Memory B cell (primary cell): Measurements from ENCODE around the gene MUC5AC.
"Not testable (repeated sequence)": the region's sequence is repeated elsewhere in the genome, so short reads cannot be mapped to it uniquely, and the experiment has no call there.

Experiments used
- ATAC-seq: fragments of 150-1000 bp; cut with Tn5 transposase; 2 replicates; pipeline ENCODE4 v1.10.0; 2021; ENCODE audit warnings: low read depth, mild to moderate bottlenecking, moderate library complexity
- DNase-seq, 2 donors: peaks; one replicate each; pipeline ENCODE4 v3.0.0; 2022; ENCODE audit warnings: low spot score in 2 of 2
- H3K27ac Mint-ChIP-seq: one replicate; pipeline ENCODE4 v1.8.0; 2022; ENCODE audit warnings: mild to moderate bottlenecking, moderate library complexity, mixed read lengths
- H3K27me3 Mint-ChIP-seq: one replicate; pipeline ENCODE4 v1.8.0; 2022; ENCODE audit warnings: mixed read lengths
- H3K36me3 Mint-ChIP-seq: one replicate; pipeline ENCODE4 v1.8.0; 2022; ENCODE audit warnings: mild to moderate bottlenecking, mixed read lengths
- H3K4me1 Mint-ChIP-seq: one replicate; pipeline ENCODE4 v1.8.0; 2022; ENCODE audit warnings: mixed read lengths
- H3K4me3 Mint-ChIP-seq: one replicate; pipeline ENCODE4 v1.8.0; 2022; ENCODE audit warnings: mild to moderate bottlenecking, moderate library complexity, mixed read lengths
- H3K9me3 Mint-ChIP-seq: one replicate; pipeline ENCODE4 v1.8.0; 2022; ENCODE audit warnings: mixed read lengths

Gene MUC5AC

GRCh38 chr11:1240771-1241170, 83.0 kb downstream of the MUC5AC start:
- H3K4me3 Mint-ChIP-seq = no peak overlapping the region
- no peak overlapping the region for H3K27ac Mint-ChIP-seq
- H3K36me3 Mint-ChIP-seq = no peaks in the 10 kb centered on the region
- no peak for DNase-seq
- H3K4me1 Mint-ChIP-seq = no peaks in the 10 kb centered on the region
- no peaks in the 10 kb centered on the region for H3K27me3 Mint-ChIP-seq
- no peaks in the 10 kb centered on the region for H3K9me3 Mint-ChIP-seq
- no peak for ATAC-seq

- no peaks in the 10 kb centered on the region for H3K27me3 Mint-ChIP-seq
- H3K36me3 Mint-ChIP-seq = no peaks in the 10 kb centered on the region
- no peak overlapping the region for H3K27ac Mint-ChIP-seq
- ATAC-seq (no peak), DNase-seq (no peak)
- H3K4me1 Mint-ChIP-seq = no peaks in the 10 kb centered on the region
- no peaks in the 10 kb centered on the region for H3K9me3 Mint-ChIP-seq
- no peak overlapping the region for H3K4me3 Mint-ChIP-seq
Measured at GRCh38 chr11:1241706-1242105, 84.0 kb downstream of the MUC5AC start.

GRCh38 chr11:1242289-1242688, 84.5 kb downstream of the MUC5AC start:
- Mint-ChIP-seq H3K4me1 (no peaks in the 10 kb centered on the region), H3K27ac (no peak overlapping the region), H3K27me3 (no peaks in the 10 kb centered on the region), H3K4me3 (no peak overlapping the region), H3K9me3 (no peaks in the 10 kb centered on the region), H3K36me3 (no peaks in the 10 kb centered on the region)
- ATAC-seq = no peak
- no peak for DNase-seq

GRCh38 chr11:1242751-1243150, 85.0 kb downstream of the MUC5AC start:
- DNase-seq, H3K27ac Mint-ChIP-seq, H3K9me3 Mint-ChIP-seq, H3K36me3 Mint-ChIP-seq, ATAC-seq, H3K4me3 Mint-ChIP-seq, H3K4me1 Mint-ChIP-seq, H3K27me3 Mint-ChIP-seq: not testable (repeated sequence)

- not testable (repeated sequence) for H3K36me3 Mint-ChIP-seq, H3K27ac Mint-ChIP-seq, DNase-seq, H3K27me3 Mint-ChIP-seq, H3K4me1 Mint-ChIP-seq, H3K9me3 Mint-ChIP-seq, H3K4me3 Mint-ChIP-seq, ATAC-seq
Measured at GRCh38 chr11:1243521-1243920, 85.8 kb downstream of the MUC5AC start.

GRCh38 chr11:1244557-1244956, 86.8 kb downstream of the MUC5AC start:
- not testable (repeated sequence) for H3K9me3 Mint-ChIP-seq, H3K27ac Mint-ChIP-seq, H3K36me3 Mint-ChIP-seq, H3K4me1 Mint-ChIP-seq, H3K27me3 Mint-ChIP-seq, H3K4me3 Mint-ChIP-seq, ATAC-seq, DNase-seq

GRCh38 chr11:1245717-1246116, 88.0 kb downstream of the MUC5AC start:
- H3K9me3 Mint-ChIP-seq, H3K4me1 Mint-ChIP-seq: not testable (repeated sequence)

GRCh38 chr11:1246301-1246700, 88.5 kb downstream of the MUC5AC start:
- not testable (repeated sequence) for H3K4me1 Mint-ChIP-seq, H3K4me3 Mint-ChIP-seq, DNase-seq, ATAC-seq, H3K36me3 Mint-ChIP-seq, H3K27ac Mint-ChIP-seq, H3K9me3 Mint-ChIP-seq, H3K27me3 Mint-ChIP-seq

More at GRCh38 chr11:1245717-1246116, 88.0 kb downstream of the MUC5AC start:
- not testable (repeated sequence) for H3K27ac Mint-ChIP-seq, H3K36me3 Mint-ChIP-seq, ATAC-seq, H3K4me3 Mint-ChIP-seq, DNase-seq, H3K27me3 Mint-ChIP-seq

GRCh38 chr11:1247026-1247425, 89.3 kb downstream of the MUC5AC start:
- not testable (repeated sequence) for H3K27me3 Mint-ChIP-seq, H3K36me3 Mint-ChIP-seq, ATAC-seq, H3K4me3 Mint-ChIP-seq, H3K4me1 Mint-ChIP-seq, H3K9me3 Mint-ChIP-seq, H3K27ac Mint-ChIP-seq, DNase-seq

- H3K4me3 Mint-ChIP-seq, H3K27me3 Mint-ChIP-seq, DNase-seq, ATAC-seq, H3K4me1 Mint-ChIP-seq, H3K9me3 Mint-ChIP-seq, H3K36me3 Mint-ChIP-seq, H3K27ac Mint-ChIP-seq: not testable (repeated sequence)
Measured at GRCh38 chr11:1248951-1249350, 91.2 kb downstream of the MUC5AC start.

GRCh38 chr11:1250411-1250810, 92.7 kb downstream of the MUC5AC start:
- not testable (repeated sequence) for H3K27me3 Mint-ChIP-seq, H3K27ac Mint-ChIP-seq, H3K9me3 Mint-ChIP-seq, H3K36me3 Mint-ChIP-seq, H3K4me1 Mint-ChIP-seq, DNase-seq, H3K4me3 Mint-ChIP-seq, ATAC-seq
